ENCODE results near the gene ACTL6B. TPM values are rescaled to one million over a fixed set of nuclear protein-coding genes. Genes with fewer than 3 reads are reported as not detected.
A peak's percentile ranks its signal among the peaks of the same experiment; 100 is the strongest.

Gene ACTL6B
- total and polyA plus RNA-seq, 9 of the 15 experiments (the other 6 are each of a cell fraction or from before 2014, with no cell fraction given): not detected

GRCh38 chr7:100655908-100656674 lies at the start of gene ACTL6B (continued):
- no peak for TF ChIP-seq ZNF318 (IDR thresholded peaks at IDR 0.05; ENCODE audit: borderline replicate concordance in 1 of 2, low read depth in 1 of 2)
- no peak for TF ChIP-seq ZNF589 (CRISPR knock-in tag; IDR thresholded peaks at IDR 0.05; ENCODE audit: low read depth)
- TF ChIP-seq MCM5 (IDR thresholded peaks at IDR 0.05; ENCODE audit: low read depth): no peak
- no peak for TF ChIP-seq BCOR (IDR thresholded peaks at IDR 0.05)
- TF ChIP-seq, protein P1, sequence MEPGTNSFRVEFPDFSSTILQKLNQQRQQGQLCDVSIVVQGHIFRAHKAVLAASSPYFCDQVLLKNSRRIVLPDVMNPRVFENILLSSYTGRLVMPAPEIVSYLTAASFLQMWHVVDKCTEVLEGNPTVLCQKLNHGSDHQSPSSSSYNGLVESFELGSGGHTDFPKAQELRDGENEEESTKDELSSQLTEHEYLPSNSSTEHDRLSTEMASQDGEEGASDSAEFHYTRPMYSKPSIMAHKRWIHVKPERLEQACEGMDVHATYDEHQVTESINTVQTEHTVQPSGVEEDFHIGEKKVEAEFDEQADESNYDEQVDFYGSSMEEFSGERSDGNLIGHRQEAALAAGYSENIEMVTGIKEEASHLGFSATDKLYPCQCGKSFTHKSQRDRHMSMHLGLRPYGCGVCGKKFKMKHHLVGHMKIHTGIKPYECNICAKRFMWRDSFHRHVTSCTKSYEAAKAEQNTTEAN (CRISPR knock-in tag; IDR thresholded peaks at IDR 0.05): peak; percentile 92
- no peak for TF ChIP-seq ZNF354B (CRISPR knock-in tag; IDR thresholded peaks at IDR 0.05)
- no peak for TF ChIP-seq ATF3 (IDR thresholded peaks at IDR 0.05)
- 0 out of 2 replicates have a peak, but pooled peaks have one; percentile 65 for TF ChIP-seq ATF3 (CRISPR knock-in tag; conservative IDR thresholded peaks at IDR 0.05)
- TF ChIP-seq ARID1B (IDR thresholded peaks at IDR 0.05): no peak
- peak; percentile 76 for TF ChIP-seq SMAD4 (CRISPR knock-in tag; conservative IDR thresholded peaks at IDR 0.05)
- no peak for TF ChIP-seq ZNF212 (CRISPR knock-in tag; IDR thresholded peaks at IDR 0.05)
- TF ChIP-seq, protein P2, sequence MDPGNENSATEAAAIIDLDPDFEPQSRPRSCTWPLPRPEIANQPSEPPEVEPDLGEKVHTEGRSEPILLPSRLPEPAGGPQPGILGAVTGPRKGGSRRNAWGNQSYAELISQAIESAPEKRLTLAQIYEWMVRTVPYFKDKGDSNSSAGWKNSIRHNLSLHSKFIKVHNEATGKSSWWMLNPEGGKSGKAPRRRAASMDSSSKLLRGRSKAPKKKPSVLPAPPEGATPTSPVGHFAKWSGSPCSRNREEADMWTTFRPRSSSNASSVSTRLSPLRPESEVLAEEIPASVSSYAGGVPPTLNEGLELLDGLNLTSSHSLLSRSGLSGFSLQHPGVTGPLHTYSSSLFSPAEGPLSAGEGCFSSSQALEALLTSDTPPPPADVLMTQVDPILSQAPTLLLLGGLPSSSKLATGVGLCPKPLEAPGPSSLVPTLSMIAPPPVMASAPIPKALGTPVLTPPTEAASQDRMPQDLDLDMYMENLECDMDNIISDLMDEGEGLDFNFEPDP (CRISPR knock-in tag; IDR thresholded peaks at IDR 0.05): no peak
- TF ChIP-seq NR4A1 (CRISPR knock-in tag; IDR thresholded peaks at IDR 0.05): no peak
- no peak for TF ChIP-seq NR4A1 (tag; IDR thresholded peaks at IDR 0.05)
- no peak for TF ChIP-seq L3MBTL2 (IDR thresholded peaks at IDR 0.05)

Data from K562 (cell line).